H1 (cell line): ENCODE data around the gene HDGFL3. TPM values are rescaled to one million over a fixed set of nuclear protein-coding genes. Genes with fewer than 3 reads are reported as not detected.

ENCODE experiments used
- ATF3 ChIP-seq: IDR thresholded peaks from 2 replicates; pipeline ENCODE4 v1.6.1; 2011; ENCODE audit warnings: low read depth, mild to moderate bottlenecking, low read length; ENCODE audit not compliant: insufficient read depth
- BCL11A ChIP-seq, 2 experiments: IDR thresholded peaks; one replicate each; pipeline ENCODE4 v1.6.1; 2011; ENCODE audit warnings: low read depth in 2 of 2, low read length in 2 of 2, mild to moderate bottlenecking in 2 of 2
- MAFK ChIP-seq: IDR thresholded peaks from 2 replicates; pipeline ENCODE4 v1.6.1; 2012; ENCODE audit warnings: low read depth, mild to moderate bottlenecking, improper control_type of control experiment, low read length
- RFX5 ChIP-seq: IDR thresholded peaks from 2 replicates; pipeline ENCODE4 v1.6.1; 2011; ENCODE audit warnings: low read depth, low read length, improper control_type of control experiment, borderline replicate concordance
- SAP30 ChIP-seq: fragments of 300-600 bp; sonication (generic); IDR thresholded peaks from 2 replicates; pipeline ENCODE4 v1.7.1; 2012; ENCODE audit warnings: low read length, moderate library complexity, mild to moderate bottlenecking, inconsistent platforms; ENCODE audit not compliant: insufficient read depth, insufficient replicate concordance
- polyA plus RNA-seq, 7 experiments: library from polyadenylated mRNA; depleted of rRNA in 3 of 7; stranded (reverse) in 5 of 7; unstranded in 2 of 7; fragments of >200 nt in 5 of 7; fragments of 200-250 nt in 2 of 7; gene quantifications; 1 replicate in 5 of 7; 2 replicates in 1 of 7; 4 replicates in 1 of 7; pipeline versions ENCODE4 v1.2.1 to v1.2.3, GENCODE V29; 2011 to 2013; ENCODE audit warnings: missing spikeins in 2 of 7, mixed read lengths in 2 of 7
- total RNA-seq: library from RNA; stranded (reverse); fragmentation: NEBNext Ultra II Directional; extraction: Animal tissue kit (Norgen Biotek cat#: 25700); gene quantifications from 2 replicates; pipeline ENCODE4 v1.2.1, GENCODE V29; 2021

Gene HDGFL3
- total and polyA plus RNA-seq, 2 of the 8 experiments (the other 6 are each of a cell fraction or from before 2014, with no cell fraction given), result 14.1 to 149 TPM

DNA sequence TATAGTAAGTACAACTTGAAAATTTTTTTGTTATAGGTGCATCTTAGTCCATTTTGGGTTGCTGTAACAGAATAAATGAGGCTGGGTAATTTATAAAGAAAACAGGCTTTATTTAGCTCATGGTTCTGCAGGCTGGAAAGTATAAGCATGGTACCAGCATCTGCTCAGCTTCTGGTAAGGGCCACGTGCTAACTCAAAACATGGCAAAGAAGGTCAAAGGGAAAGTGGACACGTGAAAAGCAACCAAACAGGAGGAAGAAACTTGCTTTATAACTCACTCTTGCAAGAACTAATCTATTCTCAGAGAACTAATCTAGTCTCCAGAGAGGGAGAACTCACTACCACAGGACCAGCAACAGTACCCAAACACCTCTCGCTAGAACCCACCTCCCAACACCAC lies 9.1 kb downstream of the HDGFL3 start (continued):
- TF ChIP-seq ATF3, result no peak
- TF ChIP-seq RFX5, result no peak
- no peak for TF ChIP-seq BCL11A (IDR thresholded peaks at IDR 0.05; ENCODE audit: low read depth in 2 of 2, low read length in 2 of 2)
- no peak for TF ChIP-seq SAP30
- no peak for TF ChIP-seq MAFK
- TF ChIP-seq, all 59 proteins: peak for 0
